NCI-H187 treated with DMSO at 0.1 percent for 48 hours (cell line): ENCODE data around the gene CYB561D1.

Experiments
- DNase-seq: peaks from one replicate; lab custom pipeline; 2025; lab: John Stamatoyannopoulos, UW

The CYB561D1 gene

GRCh38 chr1:109501644-109502363, 7.9 kb downstream of the CYB561D1 start:
- no peak for DNase-seq

GRCh38 chr1:109502364-109502851, 8.5 kb downstream of the CYB561D1 start:
- DNase-seq: no peak

- DNase-seq: no peak
Measured at GRCh38 chr1:109503935-109504334, 10.0 kb downstream of the CYB561D1 start.

GRCh38 chr1:109504974-109505373, 11.1 kb downstream of the CYB561D1 start:
- DNase-seq: no peak

- DNase-seq: no peak
Measured at GRCh38 chr1:109508001-109508872, 14.3 kb downstream of the CYB561D1 start.

- DNase-seq: no peak
Measured at GRCh38 chr1:109508873-109509175, 14.9 kb downstream of the CYB561D1 start.

- DNase-seq: no peak
Measured at GRCh38 chr1:109509176-109510134, 15.6 kb downstream of the CYB561D1 start, which contains the start of gene AMIGO1. Gene AMIGO1, minus strand, starts transcription at chr1:109509727. Its CDS starts 815 bp downstream, at chr1:109508912.

GRCh38 chr1:109513110-109513710, 19.3 kb downstream of the CYB561D1 start:
- no peak for DNase-seq

- no peak for DNase-seq
Measured at GRCh38 chr1:109514846-109515245, 21.0 kb downstream of the CYB561D1 start.

GRCh38 chr1:109516872-109517271, 23.0 kb downstream of the CYB561D1 start:
- DNase-seq: no peak

- DNase-seq: no peak
Measured at GRCh38 chr1:109517337-109517736, 23.4 kb downstream of the CYB561D1 start.

- DNase-seq: no peak
Measured at GRCh38 chr1:109521002-109521951, 27.4 kb downstream of the CYB561D1 start.

- no peak for DNase-seq
Measured at GRCh38 chr1:109522026-109522425, 28.1 kb downstream of the CYB561D1 start.

- DNase-seq: no peak
Measured at GRCh38 chr1:109523706-109524105, 29.8 kb downstream of the CYB561D1 start.

GRCh38 chr1:109527098-109527811, 33.4 kb downstream of the CYB561D1 start:
- no peak for DNase-seq

GRCh38 chr1:109527846-109528695, 34.2 kb downstream of the CYB561D1 start:
- no peak for DNase-seq

- DNase-seq: no peak
Measured at GRCh38 chr1:109528712-109529111, 34.8 kb downstream of the CYB561D1 start.

- DNase-seq: no peak
Measured at GRCh38 chr1:109529881-109530456, 36.1 kb downstream of the CYB561D1 start.
